ENCODE results near the gene ARHGEF19.

ARHGEF19 gene

GRCh38 chr1:16213544-16213943 is 1.1 kb upstream of the ARHGEF19 start (continued):
- peak; percentile 27; the same call in 1 of the 2 replicates for TF ChIP-seq GLI2 (tag by site-specific recombination; IDR thresholded peaks at IDR 0.05; ENCODE audit: borderline replicate concordance, low read depth)
- peak; percentile 97 for TF ChIP-seq ZNF394 (tag by site-specific recombination; IDR thresholded peaks at IDR 0.05; ENCODE audit: borderline replicate concordance)

GRCh38 chr1:16213013-16213412 is 561 bp upstream of the ARHGEF19 start:
- no peak overlapping the region for H3K27ac ChIP-seq (ENCODE audit: extremely low read depth, low read depth, low read length)
- H3K9me3 ChIP-seq (ENCODE audit: control insufficient read depth, insufficient read depth, low read depth, low read length) = no peaks in the 10 kb centered on the region
- no peak for TF ChIP-seq ZNF785 (tag by site-specific recombination; IDR thresholded peaks at IDR 0.05)
- TF ChIP-seq ZSCAN23 (tag by site-specific recombination; IDR thresholded peaks at IDR 0.05) = no peak
- no peak for TF ChIP-seq ZNF473 (tag by site-specific recombination; IDR thresholded peaks at IDR 0.05)
- no peak for TF ChIP-seq ZNF174 (tag by site-specific recombination; IDR thresholded peaks at IDR 0.05)
- TF ChIP-seq SP2 (tag by site-specific recombination; IDR thresholded peaks at IDR 0.05) = no peak
- no peak for TF ChIP-seq ZNF488 (tag by site-specific recombination; IDR thresholded peaks at IDR 0.05)
- peak; percentile 42; the same call in 1 of the 2 replicates for TF ChIP-seq ZNF335 (tag by site-specific recombination; conservative IDR thresholded peaks at IDR 0.05)
- TF ChIP-seq TRIM28 (IDR thresholded peaks at IDR 0.05; ENCODE audit: borderline replicate concordance, low read length) = no peak
- no peaks in the 10 kb centered on the region for H3K36me3 ChIP-seq (ENCODE audit: control insufficient read depth in 2 of 2, insufficient read depth in 1 of 2, low read length in 2 of 2)
- ChIA-PET CTCF (interaction anchor here (0.5 to 0.6 kb wide), 2 partner anchors 32 to 168 kb away, joined by 3 read pairs; no protein-coding TSS in a partner anchor), POLR2A (no interaction called here)
- no peak overlapping the region for H3K4me3 ChIP-seq (ENCODE audit: low read depth, low read length)
- H3K4me1 ChIP-seq (ENCODE audit: control insufficient read depth, insufficient read depth, low read length) = no peaks in the 10 kb centered on the region

- no peaks in the 10 kb centered on the region for H3K4me1 ChIP-seq (ENCODE audit: control insufficient read depth, insufficient read depth, low read length)
- no peaks in the 10 kb centered on the region for H3K36me3 ChIP-seq (ENCODE audit: control insufficient read depth in 2 of 2, insufficient read depth in 1 of 2, low read length in 2 of 2)
- H3K9me3 ChIP-seq (ENCODE audit: control insufficient read depth, insufficient read depth, low read depth, low read length) = no peaks in the 10 kb centered on the region
- no peak for TF ChIP-seq ZIC2 (tag by site-specific recombination; IDR thresholded peaks at IDR 0.05)
- TF ChIP-seq SETDB1 (IDR thresholded peaks at IDR 0.05; ENCODE audit: insufficient read length, low read length) = no peak
- no peak for TF ChIP-seq ZBTB6 (tag by site-specific recombination; IDR thresholded peaks at IDR 0.05)
- no peak for TF ChIP-seq HOXA7 (CRISPR knock-in tag; IDR thresholded peaks at IDR 0.05; ENCODE audit: borderline replicate concordance)
- TF ChIP-seq ZNF561 (tag by site-specific recombination; IDR thresholded peaks at IDR 0.05; ENCODE audit: borderline replicate concordance) = no peak
- no peak for TF ChIP-seq ZNF394 (tag by site-specific recombination; IDR thresholded peaks at IDR 0.05; ENCODE audit: borderline replicate concordance)
- no peak for TF ChIP-seq ZNF530 (tag by site-specific recombination; IDR thresholded peaks at IDR 0.05; ENCODE audit: low read depth)
- TF ChIP-seq ZNF211 (tag by site-specific recombination; IDR thresholded peaks at IDR 0.05; ENCODE audit: low read depth) = no peak
- TF ChIP-seq ZNF558 (tag by site-specific recombination; IDR thresholded peaks at IDR 0.05) = no peak
- TF ChIP-seq ZFP37 (tag by site-specific recombination; IDR thresholded peaks at IDR 0.05) = no peak
- TF ChIP-seq GFI1B (tag by site-specific recombination; IDR thresholded peaks at IDR 0.05) = no peak
- no peak for TF ChIP-seq ZNF837 (tag by site-specific recombination; IDR thresholded peaks at IDR 0.05)
- TF ChIP-seq REPIN1 (tag by site-specific recombination; IDR thresholded peaks at IDR 0.05; ENCODE audit: low read depth) = no peak
- no peak for TF ChIP-seq ZNF510 (tag by site-specific recombination; IDR thresholded peaks at IDR 0.05; ENCODE audit: insufficient replicate concordance)
- no peak for TF ChIP-seq ZNF280D (tag by site-specific recombination; IDR thresholded peaks at IDR 0.05)
- ChIA-PET POLR2A (no interaction called here), CTCF (interaction anchor here (0.9 to 1.1 kb wide), 2 partner anchors 33 to 130 kb away, joined by 3 to 5 read pairs; no protein-coding TSS in a partner anchor)
- no peak overlapping the region for H3K27ac ChIP-seq (ENCODE audit: extremely low read depth, low read depth, low read length)
- no peak overlapping the region for H3K4me3 ChIP-seq (ENCODE audit: low read depth, low read length)
These were observed 628 bp downstream of the ARHGEF19 start for GRCh38 chr1:16211824-16212223.

Measured in HEK293 (cell line).